IMR-90 (cell line): Measurements from ENCODE around the gene ACADS. TPM values are rescaled to one million over a fixed set of nuclear protein-coding genes. Genes with fewer than 3 reads are reported as not detected.

Experiments used
- ATAC-seq: fragments of 200-7000 bp; cut with Tn5 transposase; 2 replicates; pipeline ENCODE4 v1.9.1; 2020; ENCODE audit warnings: low read depth, mild to moderate bottlenecking, moderate library complexity
- BruUV-seq: library from RNA; stranded (reverse); fragments of 400-500 nt; replicated peaks from 2 replicates; lab custom pipeline; 2021; lab: Mats Ljungman, UMichigan
- CTCF ChIA-PET: fragments of 300-600 bp; formaldehyde crosslinking; extraction: SDS; loops from one replicate; lab custom pipeline; 2021; ENCODE audit warnings: antibody characterized with exemption; lab: Yijun Ruan, JAX
- POLR2A ChIA-PET: fragments of 300-600 bp; sonication (Branson Sonifier 250); formaldehyde crosslinking; loops from one replicate; lab custom pipeline; 2022; ENCODE audit warnings: antibody characterized with exemption; ENCODE audit not compliant: unreplicated experiment; lab: Charles Lee
- DNase-seq: peaks from one replicate; pipeline ENCODE4 v3.0.0; 2013
- H2AFZ ChIP-seq: replicated peaks from 2 replicates; pipeline ENCODE3; 2013; ENCODE audit warnings: low read length, mild to moderate bottlenecking; ENCODE audit not compliant: poor library complexity
- H2AK5ac ChIP-seq: 2 replicates; pipeline ENCODE4 v1.6.1; 2013; ENCODE audit warnings: low read depth, low read length, inconsistent platforms
- H2AK9ac ChIP-seq: replicated peaks from 2 replicates; pipeline ENCODE3; 2013; ENCODE audit warnings: mild to moderate bottlenecking, low read depth, low read length, moderate library complexity; ENCODE audit not compliant: poor library complexity
- H2BK120ac ChIP-seq: 2 replicates; pipeline ENCODE4 v1.6.1; 2013; ENCODE audit warnings: low read depth, low read length, inconsistent platforms
- H2BK15ac ChIP-seq: 3 replicates; pipeline ENCODE4 v1.6.1; 2013; ENCODE audit warnings: low read depth, low read length, inconsistent platforms
- H2BK20ac ChIP-seq: 2 replicates; pipeline ENCODE4 v1.6.1; 2013; ENCODE audit warnings: low read depth, mild to moderate bottlenecking, inconsistent platforms, low read length, moderate library complexity
- H2BK5ac ChIP-seq: 2 replicates; pipeline ENCODE4 v1.6.1; 2013; ENCODE audit warnings: mild to moderate bottlenecking, low read depth, low read length, inconsistent platforms; ENCODE audit not compliant: poor library complexity, severe bottlenecking
- H3K14ac ChIP-seq: replicated peaks from 2 replicates; pipeline ENCODE4 v1.6.1; 2013; ENCODE audit warnings: low read depth, low read length, inconsistent platforms
- H3K18ac ChIP-seq: 2 replicates; pipeline ENCODE4 v1.6.1; 2013; ENCODE audit warnings: low read depth, low read length, control low read depth
- H3K23ac ChIP-seq: 2 replicates; pipeline ENCODE4 v1.6.1; 2013; ENCODE audit warnings: low read depth, low read length, inconsistent platforms
- H3K27ac ChIP-seq: 2 replicates; pipeline ENCODE4 v1.5.1; 2013; ENCODE audit warnings: mild to moderate bottlenecking, control low read depth, low read length; ENCODE audit not compliant: insufficient read depth
- H3K27me3 ChIP-seq: 2 replicates; pipeline ENCODE4 v1.6.1; 2013; ENCODE audit warnings: low read length; ENCODE audit not compliant: control insufficient read depth, insufficient read depth
- H3K36me3 ChIP-seq: 2 replicates; pipeline ENCODE4 v1.6.1; 2013; ENCODE audit warnings: low read length, mixed read lengths; ENCODE audit not compliant: control insufficient read depth, insufficient read depth
- H3K4ac ChIP-seq: 2 replicates; pipeline ENCODE4 v1.6.1; 2013; ENCODE audit warnings: low read depth, low read length, inconsistent platforms
- H3K4me1 ChIP-seq: 2 replicates; pipeline ENCODE4 v1.6.1; 2013; ENCODE audit warnings: low read length, mixed read lengths; ENCODE audit not compliant: control insufficient read depth, insufficient read depth
- H3K4me2 ChIP-seq: 2 replicates; pipeline ENCODE4 v1.6.1; 2013; ENCODE audit warnings: low read depth, mild to moderate bottlenecking, control low read depth, low read length, moderate library complexity
- H3K4me3 ChIP-seq: 2 replicates; pipeline ENCODE4 v1.5.1; 2013; ENCODE audit warnings: low read depth, mild to moderate bottlenecking, control low read depth, low read length, moderate library complexity; ENCODE audit not compliant: insufficient read depth
- H3K56ac ChIP-seq: 2 replicates; pipeline ENCODE4 v1.6.1; 2013; ENCODE audit warnings: low read length, inconsistent platforms; ENCODE audit not compliant: insufficient read depth; ENCODE audit errors: extremely low read depth
- H3K79me1 ChIP-seq, 2 experiments: 2 replicates each; pipeline ENCODE4 v1.6.1; 2013; ENCODE audit warnings: low read length in 2 of 2, inconsistent platforms in 1 of 2, low read depth in 1 of 2
- H3K9ac ChIP-seq: 2 replicates; pipeline ENCODE4 v1.6.1; 2013; ENCODE audit warnings: low read depth, low read length, control low read depth
- H3K9me1 ChIP-seq: 2 replicates; pipeline ENCODE4 v1.6.1; 2013; ENCODE audit warnings: low read length, inconsistent platforms; ENCODE audit not compliant: insufficient read depth
- H3K9me3 ChIP-seq: 2 replicates; pipeline ENCODE4 v1.6.1; 2013; ENCODE audit warnings: low read length; ENCODE audit not compliant: control insufficient read depth, insufficient read depth
- H4K20me1 ChIP-seq: 2 replicates; pipeline ENCODE4 v1.6.1; 2013; ENCODE audit warnings: low read length, inconsistent platforms; ENCODE audit not compliant: insufficient read depth
- H4K5ac ChIP-seq: 2 replicates; pipeline ENCODE4 v1.6.1; 2013; ENCODE audit warnings: mild to moderate bottlenecking, low read depth, low read length, control low read depth
- H4K8ac ChIP-seq, 2 experiments: 2 replicates each; pipeline ENCODE4 v1.6.1; 2013; ENCODE audit warnings: low read depth in 2 of 2, low read length in 2 of 2, control low read depth in 1 of 2, inconsistent platforms in 1 of 2
- H4K91ac ChIP-seq: 2 replicates; pipeline ENCODE4 v1.6.1; 2013; ENCODE audit warnings: low read depth, low read length, inconsistent platforms; ENCODE audit not compliant: insufficient read depth
- MXI1 ChIP-seq: IDR thresholded peaks from 2 replicates; pipeline ENCODE4 v1.6.1; 2012; ENCODE audit warnings: low read depth, mild to moderate bottlenecking, low read length, moderate library complexity, borderline replicate concordance
- RFX5 ChIP-seq: IDR thresholded peaks from 2 replicates; pipeline ENCODE4 v1.8.0; 2012; ENCODE audit warnings: low read depth, mild to moderate bottlenecking, low read length, moderate library complexity
- WGBS, 2 experiments: methylation state at CpG; one replicate each; pipeline versions ENCODE4 v1.1.5 to v1.1.7; 2013; ENCODE audit warnings: missing lambda C conversion rate in 2 of 2; ENCODE audit not compliant: insufficient read length in 1 of 2; ENCODE audit errors: extremely low coverage in 2 of 2; 5-methylcytosine and 5-hydroxymethylcytosine counted together
- dilution Hi-C: fragments of 300-500 bp; cut with HindIII; formaldehyde crosslinking; loops from one replicate; pipeline ENCODE4 v1.14.3; 2018; ENCODE audit warnings: low sequenced_read_pairs; ENCODE audit not compliant: unreplicated experiment
- in situ Hi-C: fragments of 300-500 bp; cut with MboI; formaldehyde crosslinking; loops from 3 replicates; pipeline ENCODE4 v1.14.3; 2019; ENCODE audit warnings: low sequenced_read_pairs, inconsistent platforms, mixed read lengths
- intact Hi-C: fragments of 100-400 bp; cut with micrococcal nuclease; formaldehyde crosslinking; loops from 2 replicates; pipeline ENCODE4 v1.10.0; 2022
- polyA plus RNA-seq, 3 experiments: library from polyadenylated mRNA; depleted of rRNA; stranded (reverse); fragments of >200 nt; gene quantifications; 2 replicates each; pipeline ENCODE4 v1.2.3, GENCODE V29; 2012; ENCODE audit warnings: low replicate concordance in 1 of 3
- total RNA-seq: library from RNA; depleted of rRNA; stranded (reverse); fragments of >200 nt; gene quantifications from 2 replicates; pipeline ENCODE4 v1.2.3, GENCODE V29; 2012
- TF ChIP-seq, protein P1 (sequence below): conservative IDR thresholded peaks from 2 replicates; pipeline ENCODE4 v1.5.1; 2012; ENCODE audit warnings: mild to moderate bottlenecking, low read depth, low read length, improper control_type of control experiment

ACADS gene
- total and polyA plus RNA-seq, 2 of the 4 experiments (the other 2 are of a cell fraction) = 2.9 to 5.5 TPM

DNA sequence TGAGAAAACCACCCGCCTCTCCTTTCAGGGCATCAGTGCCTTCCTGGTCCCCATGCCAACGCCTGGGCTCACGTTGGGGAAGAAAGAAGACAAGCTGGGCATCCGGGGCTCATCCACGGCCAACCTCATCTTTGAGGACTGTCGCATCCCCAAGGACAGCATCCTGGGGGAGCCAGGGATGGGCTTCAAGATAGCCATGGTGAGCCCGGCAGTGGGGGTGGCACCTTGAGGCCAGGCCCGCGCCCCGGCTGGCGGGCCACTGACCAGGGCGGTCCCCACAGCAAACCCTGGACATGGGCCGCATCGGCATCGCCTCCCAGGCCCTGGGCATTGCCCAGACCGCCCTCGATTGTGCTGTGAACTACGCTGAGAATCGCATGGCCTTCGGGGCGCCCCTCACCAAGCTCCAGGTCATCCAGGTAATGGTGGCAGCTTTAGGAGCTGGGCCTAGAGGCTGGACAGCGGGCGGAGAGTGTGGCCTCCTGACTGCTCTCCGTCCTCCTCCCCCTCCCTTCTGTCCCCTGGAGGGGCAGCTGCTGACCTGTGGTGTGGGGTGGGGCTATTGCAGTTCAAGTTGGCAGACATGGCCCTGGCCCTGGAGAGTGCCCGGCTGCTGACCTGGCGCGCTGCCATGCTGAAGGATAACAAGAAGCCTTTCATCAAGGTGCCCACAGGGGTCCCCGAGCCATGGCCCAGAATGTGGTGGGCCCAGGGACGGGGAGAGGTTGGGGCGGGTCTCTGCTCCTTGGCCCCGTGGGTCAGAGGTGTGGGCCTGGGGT, 12.8 kb downstream of the ACADS start:
- Histone ChIP-seq H3K79me1 (no peaks in the 10 kb centered on the region), H3K4me3 (no peak overlapping the region), H4K91ac (no peak overlapping the region), H3K14ac (no peak overlapping the region), H3K9me3 (no peaks in the 10 kb centered on the region), H3K36me3 (no peaks in the 10 kb centered on the region; the same call in 1 of the 2 replicates), H4K8ac (no peak overlapping the region), H3K23ac (no peak overlapping the region), H2AFZ (peak overlapping the region; percentile 21), H3K9me1 (no peaks in the 10 kb centered on the region), H3K9ac (no peak overlapping the region), H3K27ac (no peak overlapping the region), H3K4me2 (no peak overlapping the region), H3K4ac (no peak overlapping the region), H4K5ac (no peak overlapping the region), H2BK20ac (no peak overlapping the region), H3K56ac (no peak overlapping the region), H3K4me1 (no peaks in the 10 kb centered on the region), H2AK9ac (no peak overlapping the region), H2AK5ac (no peak overlapping the region), H2BK120ac (no peak overlapping the region), H3K18ac (no peak overlapping the region), H4K20me1 (no peaks in the 10 kb centered on the region), H3K27me3 (no peaks in the 10 kb centered on the region), H2BK15ac (no peak overlapping the region), H2BK5ac (no peak overlapping the region)
- 87% methylated on average over 11 of the region's 31 CpGs; no CpG with 5 or more reads in 1 of the 2 experiments for WGBS, 2 experiments
- dilution Hi-C loops (no loop called here), intact Hi-C loops (loop anchor here (1.0 kb wide), 1 partner anchor 233 kb away; no protein-coding TSS in a partner anchor), in situ Hi-C loops (no loop called here)
- ChIA-PET CTCF (interaction anchor here (0.9 to 1.1 kb wide), 2 partner anchors 9 to 233 kb away, joined by 3 to 8 read pairs; no protein-coding TSS in a partner anchor), POLR2A (no interaction called here)
- no peak for TF ChIP-seq MXI1
- TF ChIP-seq, protein P1, sequence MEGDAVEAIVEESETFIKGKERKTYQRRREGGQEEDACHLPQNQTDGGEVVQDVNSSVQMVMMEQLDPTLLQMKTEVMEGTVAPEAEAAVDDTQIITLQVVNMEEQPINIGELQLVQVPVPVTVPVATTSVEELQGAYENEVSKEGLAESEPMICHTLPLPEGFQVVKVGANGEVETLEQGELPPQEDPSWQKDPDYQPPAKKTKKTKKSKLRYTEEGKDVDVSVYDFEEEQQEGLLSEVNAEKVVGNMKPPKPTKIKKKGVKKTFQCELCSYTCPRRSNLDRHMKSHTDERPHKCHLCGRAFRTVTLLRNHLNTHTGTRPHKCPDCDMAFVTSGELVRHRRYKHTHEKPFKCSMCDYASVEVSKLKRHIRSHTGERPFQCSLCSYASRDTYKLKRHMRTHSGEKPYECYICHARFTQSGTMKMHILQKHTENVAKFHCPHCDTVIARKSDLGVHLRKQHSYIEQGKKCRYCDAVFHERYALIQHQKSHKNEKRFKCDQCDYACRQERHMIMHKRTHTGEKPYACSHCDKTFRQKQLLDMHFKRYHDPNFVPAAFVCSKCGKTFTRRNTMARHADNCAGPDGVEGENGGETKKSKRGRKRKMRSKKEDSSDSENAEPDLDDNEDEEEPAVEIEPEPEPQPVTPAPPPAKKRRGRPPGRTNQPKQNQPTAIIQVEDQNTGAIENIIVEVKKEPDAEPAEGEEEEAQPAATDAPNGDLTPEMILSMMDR = no peak
- no peak for TF ChIP-seq RFX5
- ATAC-seq (no peak), DNase-seq (no peak)
- no TSS peak for BruUV-seq
